Esophagus squamous epithelium (tissue), 4 donors: ENCODE measurements around the gene RETREG1.

Experiments used
- CTCF ChIP-seq, 6 experiments: fragments of 450-650 bp in 4 of 6; fragments of 200-600 bp in 2 of 6; sonication (generic) in 2 of 6; IDR thresholded peaks; one replicate each; pipeline ENCODE4 v1.5.1; 2016 to 2019; ENCODE audit warnings: antibody characterized with exemption in 6 of 6, mild to moderate bottlenecking in 4 of 6, moderate library complexity in 4 of 6
- POLR2A ChIP-seq, 4 donors: fragments of 450-650 bp; IDR thresholded peaks; one replicate each; pipeline ENCODE4 v1.6.1; 2017; ENCODE audit warnings: antibody characterized with exemption in 4 of 4, mild to moderate bottlenecking in 4 of 4, moderate library complexity in 3 of 4

DNA sequence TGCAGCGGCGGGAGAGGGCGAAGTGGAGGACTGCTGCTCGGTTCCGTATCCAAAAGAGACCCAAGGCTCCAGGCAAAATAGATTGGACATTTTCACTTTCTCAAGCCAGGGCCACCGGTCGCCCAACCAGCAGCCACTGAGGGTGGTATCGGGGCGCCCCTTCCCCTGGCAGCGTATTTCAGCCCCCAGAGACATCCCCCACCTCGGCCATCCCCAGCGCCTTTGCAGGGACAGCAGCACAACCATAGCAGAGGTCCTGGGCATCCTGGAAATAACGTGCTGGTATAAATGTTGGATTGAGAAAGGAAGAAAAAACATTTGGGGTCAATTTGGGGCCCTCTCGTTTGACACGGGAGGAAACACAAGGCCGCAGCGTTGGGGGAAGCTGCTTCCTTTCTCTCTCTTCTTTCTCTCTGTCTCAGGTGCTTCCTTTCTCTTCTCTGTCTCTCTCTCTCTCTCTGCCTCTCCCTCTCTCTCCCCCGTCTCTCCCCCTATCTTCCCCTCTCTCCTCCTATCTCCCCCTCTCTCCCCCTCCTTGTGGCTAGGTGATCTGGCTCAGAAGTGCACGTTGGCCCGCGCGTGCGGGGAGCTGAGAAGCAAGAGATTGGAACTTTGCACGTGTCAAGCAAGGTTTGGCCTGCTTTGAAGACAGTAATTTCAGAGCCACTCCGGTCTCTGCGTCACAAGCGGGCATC, 624 bp upstream of the RETREG1 start:
- TF ChIP-seq CTCF (IDR thresholded peaks at IDR 0.05): no peak
- TF ChIP-seq POLR2A (IDR thresholded peaks at IDR 0.05): no peak
